Cardiac fibroblast (primary cell): ENCODE results near the gene MAD1L1.

Experiments used
- DNase-seq, 2 donors: peaks; one replicate each; pipeline versions ENCODE4 v3.0.0 to v3.0.0-alpha.2; 2010; ENCODE audit warnings: low read depth in 2 of 2
- H3K4me3 ChIP-seq, 2 donors: replicated peaks in 1 of 2; 1 replicate in 1 of 2; 2 replicates in 1 of 2; pipeline ENCODE4 v1.5.1; 2011; ENCODE audit warnings: low read depth in 2 of 2, low read length in 2 of 2, mild to moderate bottlenecking in 2 of 2, moderate library complexity in 1 of 2
- CTCF ChIP-seq: IDR thresholded peaks from one replicate; pipeline ENCODE4 v1.5.1; 2011; ENCODE audit warnings: low read depth, mild to moderate bottlenecking, low read length, inconsistent platforms

Gene MAD1L1

GRCh38 chr7:2111568-2111967 is 121.2 kb downstream of the MAD1L1 start:
- DNase-seq: no peak
- no peak for TF ChIP-seq CTCF
- no peak overlapping the region for H3K4me3 ChIP-seq

GRCh38 chr7:2110610-2111396 is 121.9 kb downstream of the MAD1L1 start:
- H3K4me3 ChIP-seq: no peak overlapping the region
- DNase-seq: peak in 1 of 2 donors; percentile 17
- no peak for TF ChIP-seq CTCF

GRCh38 chr7:2109936-2110609 is 122.7 kb downstream of the MAD1L1 start:
- no peak overlapping the region for H3K4me3 ChIP-seq
- no peak for TF ChIP-seq CTCF
- peak; percentile 79 to 94 for DNase-seq

- DNase-seq: no peak
- no peak overlapping the region for H3K4me3 ChIP-seq
- TF ChIP-seq CTCF: no peak
Observed at GRCh38 chr7:2109251-2109872, 123.4 kb downstream of the MAD1L1 start.

- no peak for TF ChIP-seq CTCF
- DNase-seq: no peak
- H3K4me3 ChIP-seq: no peak overlapping the region
Observed at GRCh38 chr7:2108501-2109250, 124.1 kb downstream of the MAD1L1 start.

- DNase-seq: no peak
- no peak overlapping the region for H3K4me3 ChIP-seq
- TF ChIP-seq CTCF: no peak
Observed at GRCh38 chr7:2108071-2108455, 124.7 kb downstream of the MAD1L1 start.
